Neutrophil (primary cell): ENCODE data around the gene BICD1.

ENCODE experiments used
- H3K27ac ChIP-seq: fragments of 200-600 bp; sonication (generic); 2 replicates; pipeline ENCODE4 v1.5.1; 2016; ENCODE audit warnings: mild to moderate bottlenecking, moderate library complexity
- H3K27me3 ChIP-seq: fragments of 200-600 bp; sonication (generic); 2 replicates; pipeline ENCODE4 v1.6.0; 2016; ENCODE audit warnings: mild to moderate bottlenecking
- H3K36me3 ChIP-seq: fragments of 200-600 bp; sonication (generic); 2 replicates; pipeline ENCODE4 v1.5.1; 2017
- H3K4me1 ChIP-seq, 2 experiments: fragments of 200-600 bp in 1 of 2; sonication (generic) in 1 of 2; 1 replicate in 1 of 2; 2 replicates in 1 of 2; pipeline versions ENCODE4 v1.5.1 to v1.6.1; 2013 to 2016; ENCODE audit warnings: low read depth in 1 of 2, low read length in 1 of 2, mild to moderate bottlenecking in 1 of 2, moderate library complexity in 1 of 2; ENCODE audit not compliant: control insufficient read depth in 1 of 2, insufficient read depth in 1 of 2
- H3K4me3 ChIP-seq, 2 experiments: fragments of 200-600 bp in 1 of 2; sonication (generic) in 1 of 2; 1 replicate in 1 of 2; 2 replicates in 1 of 2; pipeline ENCODE4 v1.5.1; 2013 to 2016; ENCODE audit warnings: low read depth in 1 of 2, low read length in 1 of 2, mild to moderate bottlenecking in 1 of 2, moderate library complexity in 1 of 2
- H3K9me3 ChIP-seq: fragments of 200-600 bp; sonication (generic); 2 replicates; pipeline ENCODE4 v1.5.1; 2016
- TF ChIP-seq, protein P1 (sequence below): fragments of 200-600 bp; sonication (generic); IDR thresholded peaks from 2 replicates; pipeline ENCODE4 v1.5.1; 2016; ENCODE audit warnings: antibody characterized with exemption

Gene BICD1

GRCh38 chr12:32117316-32117715, 10.7 kb downstream of the BICD1 start:
- Histone ChIP-seq H3K36me3 (no peaks in the 10 kb centered on the region), H3K9me3 (no peaks in the 10 kb centered on the region), H3K27me3 (no peaks in the 10 kb centered on the region), H3K4me3 (no peak overlapping the region), H3K27ac (no peak overlapping the region), H3K4me1 (peaks cover 0 to 5% of the 10 kb centered on the region in 2 experiments)
- TF ChIP-seq, protein P1, sequence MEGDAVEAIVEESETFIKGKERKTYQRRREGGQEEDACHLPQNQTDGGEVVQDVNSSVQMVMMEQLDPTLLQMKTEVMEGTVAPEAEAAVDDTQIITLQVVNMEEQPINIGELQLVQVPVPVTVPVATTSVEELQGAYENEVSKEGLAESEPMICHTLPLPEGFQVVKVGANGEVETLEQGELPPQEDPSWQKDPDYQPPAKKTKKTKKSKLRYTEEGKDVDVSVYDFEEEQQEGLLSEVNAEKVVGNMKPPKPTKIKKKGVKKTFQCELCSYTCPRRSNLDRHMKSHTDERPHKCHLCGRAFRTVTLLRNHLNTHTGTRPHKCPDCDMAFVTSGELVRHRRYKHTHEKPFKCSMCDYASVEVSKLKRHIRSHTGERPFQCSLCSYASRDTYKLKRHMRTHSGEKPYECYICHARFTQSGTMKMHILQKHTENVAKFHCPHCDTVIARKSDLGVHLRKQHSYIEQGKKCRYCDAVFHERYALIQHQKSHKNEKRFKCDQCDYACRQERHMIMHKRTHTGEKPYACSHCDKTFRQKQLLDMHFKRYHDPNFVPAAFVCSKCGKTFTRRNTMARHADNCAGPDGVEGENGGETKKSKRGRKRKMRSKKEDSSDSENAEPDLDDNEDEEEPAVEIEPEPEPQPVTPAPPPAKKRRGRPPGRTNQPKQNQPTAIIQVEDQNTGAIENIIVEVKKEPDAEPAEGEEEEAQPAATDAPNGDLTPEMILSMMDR = no peak

GRCh38 chr12:32118806-32119205, 12.2 kb downstream of the BICD1 start:
- peaks cover 0 to 5% of the 10 kb centered on the region in 2 experiments for H3K4me1 ChIP-seq
- no peaks in the 10 kb centered on the region for H3K9me3 ChIP-seq
- TF ChIP-seq, protein P1 = no peak

GRCh38 chr12:32120419-32120818, 13.8 kb downstream of the BICD1 start:
- Histone ChIP-seq H3K4me1 (peaks cover 0 to 5% of the 10 kb centered on the region in 2 experiments), H3K27me3 (no peaks in the 10 kb centered on the region), H3K27ac (no peak overlapping the region), H3K36me3 (no peaks in the 10 kb centered on the region), H3K4me3 (no peak overlapping the region), H3K9me3 (no peaks in the 10 kb centered on the region)
- TF ChIP-seq, protein P1 = no peak

More at GRCh38 chr12:32118806-32119205, 12.2 kb downstream of the BICD1 start:
- no peaks in the 10 kb centered on the region for H3K27me3 ChIP-seq
- no peak overlapping the region for H3K4me3 ChIP-seq
- H3K36me3 ChIP-seq = no peaks in the 10 kb centered on the region
- H3K27ac ChIP-seq = no peak overlapping the region

GRCh38 chr12:32124637-32125036, 18.0 kb downstream of the BICD1 start:
- no peaks in the 10 kb centered on the region for H3K27me3 ChIP-seq
- H3K4me3 ChIP-seq = no peak overlapping the region
- H3K9me3 ChIP-seq = no peaks in the 10 kb centered on the region
- TF ChIP-seq, protein P1 = no peak
- H3K4me1 ChIP-seq = no peaks in the 10 kb centered on the region
- H3K36me3 ChIP-seq = no peaks in the 10 kb centered on the region
- no peak overlapping the region for H3K27ac ChIP-seq

- Histone ChIP-seq H3K27me3 (no peaks in the 10 kb centered on the region), H3K27ac (no peak overlapping the region), H3K4me3 (no peak overlapping the region), H3K9me3 (no peaks in the 10 kb centered on the region), H3K36me3 (no peaks in the 10 kb centered on the region), H3K4me1 (no peaks in the 10 kb centered on the region)
- TF ChIP-seq, protein P1 = no peak
Observed at GRCh38 chr12:32125455-32126084, 18.9 kb downstream of the BICD1 start.
